ENCODE measurements around the gene MAGEB5. TPM values are rescaled to one million over a fixed set of nuclear protein-coding genes. Genes with fewer than 3 reads are reported as not detected.

The MAGEB5 gene
- total RNA-seq = not detected in 2 replicates

GRCh38 chrX:26215869-26216268, at the start of gene MAGEB5:
TSS of gene MAGEB5 (plus strand) at chrX:26216169. CDS start at chrX:26217302, 1,133 bp downstream.

GRCh38 chrX:26192204-26192603, 23.8 kb upstream of the MAGEB5 start, which contains the start of gene MAGEB6:
TSS of gene MAGEB6 (plus strand) at chrX:26192440. CDS start at chrX:26193847, 1,407 bp downstream.

Other genes starting within 250 kb of the MAGEB5 start
- not detected in 2 replicates for gene MAGEB18, start 77.8 kb upstream of the MAGEB5 start, total RNA-seq
- not detected in 2 replicates for gene MAGEB6B, start 55.6 kb upstream of the MAGEB5 start, total RNA-seq
- not detected in 2 replicates for gene MAGEB6, start 23.7 kb upstream of the MAGEB5 start, total RNA-seq